Neuron (in vitro differentiated cells): ENCODE measurements around the gene SYNE4.
"Not testable (repeated sequence)": the region's sequence is repeated elsewhere in the genome, so short reads cannot be mapped to it uniquely, and the experiment has no call there.

Experiments used
- H2AFZ ChIP-seq: one replicate; pipeline ENCODE4 v1.6.1; 2013; ENCODE audit warnings: low read depth, mild to moderate bottlenecking, inconsistent platforms, low read length, moderate library complexity
- H3K27me3 ChIP-seq: one replicate; pipeline ENCODE4 v1.6.1; 2013; ENCODE audit warnings: low read length; ENCODE audit not compliant: insufficient read depth
- H3K36me3 ChIP-seq: one replicate; pipeline ENCODE4 v1.6.1; 2013; ENCODE audit warnings: low read length; ENCODE audit not compliant: insufficient read depth
- H3K4me1 ChIP-seq: one replicate; pipeline ENCODE4 v1.6.1; 2013; ENCODE audit warnings: low read length; ENCODE audit not compliant: insufficient read depth
- H3K4me3 ChIP-seq: 2 replicates; pipeline ENCODE4 v1.5.1; 2013; ENCODE audit warnings: mild to moderate bottlenecking, low read length, moderate library complexity
- H3K9me3 ChIP-seq: one replicate; pipeline ENCODE4 v1.6.1; 2013; ENCODE audit warnings: low read length

Gene SYNE4

GRCh38 chr19:35991731-35992450 lies 16.7 kb downstream of the SYNE4 start:
- H3K27me3 ChIP-seq, result peaks cover 8% of the 10 kb centered on the region
- no peak overlapping the region for H2AFZ ChIP-seq
- no peaks in the 10 kb centered on the region for H3K36me3 ChIP-seq
- H3K4me3 ChIP-seq, result no peak overlapping the region
- no peaks in the 10 kb centered on the region for H3K9me3 ChIP-seq
- peaks cover 13% of the 10 kb centered on the region for H3K4me1 ChIP-seq

DNA sequence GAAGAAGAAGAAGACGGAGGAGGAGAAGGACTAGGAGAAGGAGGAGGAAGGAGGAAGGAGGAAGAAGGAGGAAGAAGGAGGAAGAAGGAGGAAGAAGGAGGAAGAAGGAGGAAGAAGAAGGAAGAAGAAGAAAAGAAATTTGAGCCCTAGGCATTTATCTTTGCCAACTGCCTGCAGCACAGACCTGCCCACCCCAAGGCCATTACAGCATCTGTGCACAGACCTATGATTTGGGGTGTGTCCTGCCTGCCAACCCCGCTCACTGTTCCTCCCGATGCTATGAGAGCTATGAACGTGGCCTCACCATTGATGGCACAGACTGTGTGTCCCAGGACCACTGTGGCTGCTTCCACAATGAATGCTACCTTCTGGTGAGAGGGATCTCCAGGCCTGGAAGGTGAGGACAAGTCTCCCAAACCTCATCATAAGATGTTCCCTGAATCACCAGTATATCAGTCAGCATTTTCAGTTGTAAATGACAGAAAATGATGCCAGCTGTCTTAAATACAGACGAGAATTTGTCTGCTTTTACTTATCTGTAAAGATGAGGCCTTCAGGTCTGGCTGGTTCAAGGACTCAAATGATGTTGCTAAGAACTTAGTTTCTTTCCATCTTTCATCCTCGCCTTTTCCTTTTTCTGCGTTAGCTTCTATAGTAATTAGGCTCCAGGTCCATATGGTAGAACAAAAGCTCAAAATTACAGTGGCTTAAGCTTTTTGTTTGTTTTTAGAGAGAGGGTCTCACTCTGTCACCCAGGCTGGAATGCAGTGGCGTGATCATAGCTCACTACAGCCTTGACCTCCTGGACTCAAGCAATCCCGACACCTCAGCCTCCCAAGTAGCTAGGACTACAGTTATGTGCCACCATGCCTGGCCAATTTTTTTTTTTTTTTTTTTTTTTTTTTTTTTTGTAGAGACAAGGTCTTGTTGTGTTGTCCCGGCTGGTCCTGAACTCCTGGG lies 17.6 kb downstream of the SYNE4 start:
- Histone ChIP-seq H2AFZ (no peak overlapping the region), H3K4me3 (no peak overlapping the region), H3K4me1 (peaks cover 8% of the 10 kb centered on the region), H3K36me3 (no peaks in the 10 kb centered on the region), H3K27me3 (peaks cover 12% of the 10 kb centered on the region), H3K9me3 (no peaks in the 10 kb centered on the region)

GRCh38 chr19:35990156-35990555 lies 18.5 kb downstream of the SYNE4 start:
- no peak overlapping the region for H3K4me3 ChIP-seq
- H3K27me3 ChIP-seq, result peaks cover 16% of the 10 kb centered on the region
- no peaks in the 10 kb centered on the region for H3K9me3 ChIP-seq
- no peaks in the 10 kb centered on the region for H3K36me3 ChIP-seq
- H2AFZ ChIP-seq, result no peak overlapping the region
- H3K4me1 ChIP-seq, result peaks cover 4% of the 10 kb centered on the region

- no peaks in the 10 kb centered on the region for H3K36me3 ChIP-seq
Measured at GRCh38 chr19:35988824-35989223, 19.8 kb downstream of the SYNE4 start.

GRCh38 chr19:35987571-35987896 lies 21.1 kb downstream of the SYNE4 start:
- H3K27me3 ChIP-seq, result peaks cover 16% of the 10 kb centered on the region
- no peak overlapping the region for H3K4me3 ChIP-seq
- H3K4me1 ChIP-seq, result no peaks in the 10 kb centered on the region
- no peaks in the 10 kb centered on the region for H3K9me3 ChIP-seq
- H3K36me3 ChIP-seq, result no peaks in the 10 kb centered on the region
- no peak overlapping the region for H2AFZ ChIP-seq

More at GRCh38 chr19:35988824-35989223, 19.8 kb downstream of the SYNE4 start:
- Histone ChIP-seq H3K27me3 (peaks cover 16% of the 10 kb centered on the region), H2AFZ (no peak overlapping the region), H3K4me1 (peaks cover 4% of the 10 kb centered on the region), H3K4me3 (no peak overlapping the region), H3K9me3 (no peaks in the 10 kb centered on the region)

- Histone ChIP-seq H2AFZ (peak overlapping the region; percentile 53), H3K27me3 (peaks cover 16% of the 10 kb centered on the region), H3K4me1 (no peaks in the 10 kb centered on the region), H3K9me3 (no peaks in the 10 kb centered on the region), H3K4me3 (peak overlapping the region; percentile 26), H3K36me3 (no peaks in the 10 kb centered on the region)
Measured at GRCh38 chr19:35986664-35987570, 21.7 kb downstream of the SYNE4 start.

- Histone ChIP-seq H3K27me3 (peaks cover 16% of the 10 kb centered on the region), H3K4me3 (no peak overlapping the region), H2AFZ (no peak overlapping the region), H3K4me1 (no peaks in the 10 kb centered on the region), H3K36me3 (no peaks in the 10 kb centered on the region), H3K9me3 (no peaks in the 10 kb centered on the region)
Measured at GRCh38 chr19:35986111-35986510, 22.5 kb downstream of the SYNE4 start.

DNA sequence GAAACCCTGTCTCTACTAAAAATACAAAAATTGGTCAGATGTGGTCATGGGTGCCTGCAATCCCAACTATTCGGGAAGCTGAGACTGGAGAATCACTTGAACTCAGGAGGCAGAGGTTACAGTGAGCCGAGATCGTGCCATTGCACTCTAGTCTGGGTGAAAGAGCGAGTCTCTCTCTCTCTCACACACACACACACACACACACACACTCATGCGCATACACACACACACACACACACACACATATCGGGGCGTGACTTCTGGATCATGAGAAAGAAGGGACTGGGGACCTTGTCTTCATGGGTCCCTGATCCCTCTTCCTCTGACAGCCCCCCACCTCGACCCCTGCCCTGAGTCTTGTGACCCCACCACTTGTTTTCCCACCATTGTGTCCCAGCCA lies 25.4 kb downstream of the SYNE4 start:
- Histone ChIP-seq H3K4me1 (no peaks in the 10 kb centered on the region), H3K9me3 (no peaks in the 10 kb centered on the region), H3K27me3 (peaks cover 17% of the 10 kb centered on the region), H2AFZ (no peak overlapping the region), H3K36me3 (no peaks in the 10 kb centered on the region), H3K4me3 (no peak overlapping the region)

GRCh38 chr19:35980997-35981396 lies 27.6 kb downstream of the SYNE4 start:
- not testable (repeated sequence) for H2AFZ ChIP-seq, H3K4me3 ChIP-seq, H3K36me3 ChIP-seq, H3K9me3 ChIP-seq, H3K4me1 ChIP-seq
- H3K27me3 ChIP-seq, result peaks cover 24% of the 10 kb centered on the region

DNA sequence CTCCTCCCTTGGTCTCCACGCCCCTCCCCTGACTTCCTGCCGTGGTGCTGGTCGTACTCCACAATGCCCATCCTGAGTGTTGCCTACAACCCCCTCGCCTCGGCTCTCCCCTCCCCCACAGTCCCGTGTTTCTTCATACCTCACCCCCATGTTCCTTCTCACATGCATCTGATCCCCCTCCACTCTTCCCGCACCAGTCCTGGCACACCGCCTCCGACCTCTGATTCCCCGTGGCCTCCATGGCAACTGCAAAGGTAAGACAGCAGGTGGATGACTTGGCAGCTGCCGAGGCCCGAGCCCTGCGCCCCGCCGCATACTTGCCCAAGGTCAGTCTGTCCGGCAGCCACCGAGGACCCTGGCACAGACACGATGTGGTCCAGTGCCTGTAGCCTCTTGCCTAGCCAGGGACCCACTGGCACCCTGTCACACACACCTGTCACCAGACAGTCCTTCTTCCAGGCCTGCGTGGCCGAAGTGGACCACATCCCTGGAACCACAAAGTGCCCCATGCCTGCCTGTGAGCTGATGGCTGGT lies 29.7 kb downstream of the SYNE4 start:
- H2AFZ ChIP-seq, result no peak overlapping the region
- no peaks in the 10 kb centered on the region for H3K9me3 ChIP-seq
- no peaks in the 10 kb centered on the region for H3K36me3 ChIP-seq
- H3K4me1 ChIP-seq, result no peaks in the 10 kb centered on the region
- H3K27me3 ChIP-seq, result peaks cover 21% of the 10 kb centered on the region
- no peak overlapping the region for H3K4me3 ChIP-seq

GRCh38 chr19:35978271-35978670 lies 30.3 kb downstream of the SYNE4 start:
- no peak overlapping the region for H2AFZ ChIP-seq
- H3K4me3 ChIP-seq, result no peak overlapping the region
- no peaks in the 10 kb centered on the region for H3K36me3 ChIP-seq
- peaks cover 25% of the 10 kb centered on the region for H3K27me3 ChIP-seq
- H3K9me3 ChIP-seq, result no peaks in the 10 kb centered on the region
- no peaks in the 10 kb centered on the region for H3K4me1 ChIP-seq

GRCh38 chr19:35977446-35978222 lies 31.0 kb downstream of the SYNE4 start:
- H3K4me1 ChIP-seq, result no peaks in the 10 kb centered on the region
- no peaks in the 10 kb centered on the region for H3K36me3 ChIP-seq
- no peaks in the 10 kb centered on the region for H3K9me3 ChIP-seq
- no peak overlapping the region for H2AFZ ChIP-seq
- H3K4me3 ChIP-seq, result no peak overlapping the region
- peaks cover 25% of the 10 kb centered on the region for H3K27me3 ChIP-seq
